ENCODE data around the gene SHISA6.

SHISA6 gene

DNA sequence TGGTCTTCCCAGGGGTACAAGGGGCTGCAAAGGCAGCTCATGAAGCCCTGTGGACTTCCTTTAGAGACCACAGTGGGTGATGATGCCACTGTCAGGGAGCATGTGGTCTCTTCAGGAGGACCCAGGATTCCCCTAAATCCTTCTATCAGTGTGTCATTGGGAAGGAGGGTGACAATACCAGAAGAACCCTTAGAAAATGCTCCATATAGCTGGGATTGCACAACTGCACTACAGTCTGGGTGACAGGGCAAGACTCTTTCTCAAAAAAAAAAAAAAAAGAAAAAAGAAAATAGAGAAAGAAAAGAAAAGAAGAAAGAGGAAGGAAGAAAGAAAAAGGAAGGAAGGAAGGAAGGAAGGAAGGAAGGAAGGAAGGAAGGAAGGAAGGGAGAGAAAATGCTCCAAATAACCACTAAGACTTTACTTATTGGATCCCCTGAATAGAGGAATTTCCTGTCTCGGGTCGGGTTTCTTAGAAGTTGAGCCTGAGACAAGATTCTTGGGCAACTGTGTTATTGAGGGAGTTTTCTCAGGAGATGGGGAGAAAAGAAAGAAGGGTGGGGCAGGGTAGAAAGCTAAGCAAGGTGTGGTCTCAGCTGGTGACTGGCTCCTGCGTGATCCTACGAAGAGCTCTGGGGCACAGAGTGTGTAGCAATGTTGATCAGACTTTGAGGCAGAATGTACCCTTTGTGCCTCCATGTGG, 274.1 kb downstream of the SHISA6 start:
- H3K36me3 ChIP-seq (ENCODE audit: insufficient read depth, low read length), result no peaks in the 10 kb centered on the region
- no peak overlapping the region for H3K9ac ChIP-seq (ENCODE audit: low read length)
- H2AFZ ChIP-seq (ENCODE audit: low read length), result no peak overlapping the region
- no peaks in the 10 kb centered on the region for H3K9me3 ChIP-seq (ENCODE audit: low read length)
- H3K27me3 ChIP-seq (ENCODE audit: insufficient read depth, low read length), result no peaks in the 10 kb centered on the region
- H3K4me1 ChIP-seq (ENCODE audit: insufficient read depth, low read length, severe bottlenecking), result no peaks in the 10 kb centered on the region
- no peak overlapping the region for H3K4me3 ChIP-seq (ENCODE audit: low read depth, low read length, poor library complexity, severe bottlenecking)
- no peak overlapping the region for H3K27ac ChIP-seq (ENCODE audit: low read depth, low read length, poor library complexity, severe bottlenecking)
- H4K20me1 ChIP-seq (ENCODE audit: insufficient read depth, low read length), result no peaks in the 10 kb centered on the region
- H3K79me2 ChIP-seq (ENCODE audit: insufficient read depth, low read length), result no peaks in the 10 kb centered on the region
- H3F3A ChIP-seq (ENCODE audit: insufficient read depth, low read length), result no peaks in the 10 kb centered on the region
- H3K9me2 ChIP-seq (ENCODE audit: low read depth, low read length), result no peaks in the 10 kb centered on the region
- no peak overlapping the region for H3K4me2 ChIP-seq (ENCODE audit: low read length)
- TF ChIP-seq, protein P1, sequence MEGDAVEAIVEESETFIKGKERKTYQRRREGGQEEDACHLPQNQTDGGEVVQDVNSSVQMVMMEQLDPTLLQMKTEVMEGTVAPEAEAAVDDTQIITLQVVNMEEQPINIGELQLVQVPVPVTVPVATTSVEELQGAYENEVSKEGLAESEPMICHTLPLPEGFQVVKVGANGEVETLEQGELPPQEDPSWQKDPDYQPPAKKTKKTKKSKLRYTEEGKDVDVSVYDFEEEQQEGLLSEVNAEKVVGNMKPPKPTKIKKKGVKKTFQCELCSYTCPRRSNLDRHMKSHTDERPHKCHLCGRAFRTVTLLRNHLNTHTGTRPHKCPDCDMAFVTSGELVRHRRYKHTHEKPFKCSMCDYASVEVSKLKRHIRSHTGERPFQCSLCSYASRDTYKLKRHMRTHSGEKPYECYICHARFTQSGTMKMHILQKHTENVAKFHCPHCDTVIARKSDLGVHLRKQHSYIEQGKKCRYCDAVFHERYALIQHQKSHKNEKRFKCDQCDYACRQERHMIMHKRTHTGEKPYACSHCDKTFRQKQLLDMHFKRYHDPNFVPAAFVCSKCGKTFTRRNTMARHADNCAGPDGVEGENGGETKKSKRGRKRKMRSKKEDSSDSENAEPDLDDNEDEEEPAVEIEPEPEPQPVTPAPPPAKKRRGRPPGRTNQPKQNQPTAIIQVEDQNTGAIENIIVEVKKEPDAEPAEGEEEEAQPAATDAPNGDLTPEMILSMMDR (IDR thresholded peaks at IDR 0.05; ENCODE audit: low read length), result no peak
- no peak for TF ChIP-seq EZH2 (IDR thresholded peaks at IDR 0.05; ENCODE audit: borderline replicate concordance, low read length)

DNA sequence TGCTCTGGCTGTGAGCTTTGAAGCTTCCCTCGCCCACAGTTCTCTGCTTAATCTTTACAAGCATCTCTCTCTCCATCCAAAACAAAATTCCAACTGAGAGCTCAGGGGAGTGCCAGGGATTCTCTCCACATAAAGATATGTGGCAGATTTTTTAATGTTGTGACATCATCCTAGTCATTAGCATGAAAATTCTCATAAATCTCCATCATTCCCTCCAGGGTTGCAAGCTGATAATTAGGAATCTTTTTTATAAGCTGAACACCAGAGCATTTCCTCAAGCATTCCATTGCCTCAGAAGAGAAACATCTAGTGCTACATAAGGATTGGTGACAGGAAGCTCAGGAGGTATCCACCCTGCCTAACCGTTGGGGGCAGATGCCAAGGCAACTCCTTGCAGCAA, 274.9 kb downstream of the SHISA6 start:
- H3K4me1 ChIP-seq (ENCODE audit: insufficient read depth, low read length, severe bottlenecking), result no peaks in the 10 kb centered on the region
- H3K27ac ChIP-seq (ENCODE audit: low read depth, low read length, poor library complexity, severe bottlenecking), result no peak overlapping the region
- no peaks in the 10 kb centered on the region for H3K79me2 ChIP-seq (ENCODE audit: insufficient read depth, low read length)
- H3K27me3 ChIP-seq (ENCODE audit: insufficient read depth, low read length), result no peaks in the 10 kb centered on the region
- no peaks in the 10 kb centered on the region for H3K9me2 ChIP-seq (ENCODE audit: low read depth, low read length)
- H3K4me2 ChIP-seq (ENCODE audit: low read length), result no peak overlapping the region
- no peaks in the 10 kb centered on the region for H3K36me3 ChIP-seq (ENCODE audit: insufficient read depth, low read length)
- no peak overlapping the region for H3K9ac ChIP-seq (ENCODE audit: low read length)
- no peaks in the 10 kb centered on the region for H3K9me3 ChIP-seq (ENCODE audit: low read length)
- no peak for TF ChIP-seq EZH2 (IDR thresholded peaks at IDR 0.05; ENCODE audit: borderline replicate concordance, low read length)
- TF ChIP-seq, protein P1 (IDR thresholded peaks at IDR 0.05; ENCODE audit: low read length), result no peak
- H2AFZ ChIP-seq (ENCODE audit: low read length), result no peak overlapping the region
- H3F3A ChIP-seq (ENCODE audit: insufficient read depth, low read length), result no peaks in the 10 kb centered on the region
- H3K4me3 ChIP-seq (ENCODE audit: low read depth, low read length, poor library complexity, severe bottlenecking), result no peak overlapping the region
- no peaks in the 10 kb centered on the region for H4K20me1 ChIP-seq (ENCODE audit: insufficient read depth, low read length)

DNA sequence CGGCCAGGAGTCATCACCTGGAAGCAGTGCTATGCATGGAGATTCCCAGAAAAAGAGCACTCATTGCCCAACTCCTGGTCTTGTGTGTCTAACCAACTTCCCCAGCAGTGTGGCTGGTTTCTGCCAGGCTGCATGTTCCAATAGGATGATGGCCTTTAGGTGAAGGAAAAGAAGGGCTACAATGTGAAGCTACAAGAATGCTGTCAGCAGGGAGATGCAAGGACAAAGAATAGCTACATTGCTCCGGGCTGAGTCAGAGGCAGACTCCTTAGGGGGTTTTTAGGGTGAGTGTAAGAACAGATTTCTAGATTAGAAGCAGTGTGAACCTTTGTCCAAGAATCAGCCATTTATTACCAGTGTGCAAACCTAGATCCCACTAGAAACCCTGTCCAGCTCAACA, 294.2 kb downstream of the SHISA6 start:
- Histone ChIP-seq H3K27me3 (ENCODE audit: insufficient read depth, low read length) (no peaks in the 10 kb centered on the region), H3K9ac (ENCODE audit: low read length) (no peak overlapping the region), H3K27ac (ENCODE audit: low read depth, low read length, poor library complexity, severe bottlenecking) (no peak overlapping the region), H3K36me3 (ENCODE audit: insufficient read depth, low read length) (no peaks in the 10 kb centered on the region), H3K4me2 (ENCODE audit: low read length) (no peak overlapping the region), H3K4me3 (ENCODE audit: low read depth, low read length, poor library complexity, severe bottlenecking) (no peak overlapping the region), H3K9me2 (ENCODE audit: low read depth, low read length) (no peaks in the 10 kb centered on the region), H3K79me2 (ENCODE audit: insufficient read depth, low read length) (no peaks in the 10 kb centered on the region), H3K4me1 (ENCODE audit: insufficient read depth, low read length, severe bottlenecking) (no peaks in the 10 kb centered on the region), H3K9me3 (ENCODE audit: low read length) (no peaks in the 10 kb centered on the region), H3F3A (ENCODE audit: insufficient read depth, low read length) (no peaks in the 10 kb centered on the region), H2AFZ (ENCODE audit: low read length) (no peak overlapping the region), H4K20me1 (ENCODE audit: insufficient read depth, low read length) (no peaks in the 10 kb centered on the region)
- TF ChIP-seq, protein P1 (IDR thresholded peaks at IDR 0.05; ENCODE audit: low read length), result no peak
- TF ChIP-seq EZH2 (IDR thresholded peaks at IDR 0.05; ENCODE audit: borderline replicate concordance, low read length), result no peak
